Activated gamma-delta T cell treated with Interleukin-2 at 50 U/mL for 16 hours (primary cell): ENCODE results near the gene CSPG4.
"Not testable (repeated sequence)": the region's sequence is repeated elsewhere in the genome, so short reads cannot be mapped to it uniquely, and the experiment has no call there.

Source experiments
- DNase-seq: peaks from one replicate; pipeline ENCODE4 v3.0.0-alpha.2; 2020

The CSPG4 gene

DNA sequence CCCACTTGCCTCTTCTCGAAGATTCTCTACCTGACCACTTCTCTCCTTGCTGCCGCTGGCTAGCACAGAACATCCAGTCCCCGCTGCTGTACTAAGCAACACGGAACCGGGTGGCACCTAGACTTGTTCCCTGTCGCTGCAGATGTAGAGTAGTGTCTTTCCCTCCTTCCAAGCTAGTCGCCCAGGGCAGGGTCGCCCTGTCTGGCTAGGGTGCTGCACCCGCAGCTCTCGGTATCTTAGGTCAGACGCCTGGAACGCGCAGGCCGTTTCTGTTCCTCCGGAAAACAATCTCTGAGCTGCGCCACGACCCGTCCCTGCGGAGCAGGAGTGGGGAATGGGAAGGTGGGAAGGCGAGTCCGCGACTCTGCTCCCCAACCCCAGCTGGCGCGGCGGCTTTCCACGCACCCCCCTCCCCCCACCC, 65.7 kb downstream of the CSPG4 start:
- peak; percentile 6 for DNase-seq

DNA sequence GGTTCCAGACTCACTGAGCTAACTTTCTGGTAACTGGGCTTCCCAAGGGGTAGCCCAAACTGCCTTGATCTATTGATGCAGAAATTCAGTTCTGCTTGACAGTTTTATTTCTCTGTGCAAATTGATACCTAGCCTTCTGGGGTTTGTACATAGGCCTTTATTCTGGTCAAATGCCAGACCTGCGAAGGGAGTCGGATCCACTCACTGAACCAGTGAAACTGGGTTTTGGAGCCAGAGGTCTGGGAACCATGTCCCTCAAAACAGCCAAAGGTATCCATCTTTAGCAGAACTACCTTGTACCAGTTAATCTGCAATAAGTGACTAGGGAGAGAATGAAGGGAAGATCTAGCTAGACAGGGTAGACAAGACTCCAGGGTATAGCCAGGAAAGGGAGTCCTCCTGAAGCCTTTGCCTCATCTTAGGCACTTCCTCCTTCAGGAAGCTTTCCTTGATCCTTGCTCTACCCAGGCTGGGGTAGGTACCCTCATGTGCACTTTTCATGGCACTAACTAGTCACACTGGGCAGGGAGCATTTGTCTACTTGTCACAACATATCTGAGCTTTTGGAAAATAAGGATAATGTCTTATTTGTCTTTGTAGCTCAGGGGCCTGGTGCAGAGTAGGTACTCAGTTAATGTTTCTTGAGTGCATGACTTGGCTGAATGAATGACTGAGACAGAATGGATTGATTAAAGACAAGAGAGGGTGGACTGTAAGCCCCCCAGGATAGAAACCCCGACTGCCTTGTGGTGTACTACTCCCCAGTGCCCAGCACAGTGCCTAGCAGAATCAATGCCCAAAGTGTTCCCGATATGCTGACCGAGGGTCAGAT, 66.3 kb downstream of the CSPG4 start:
- no peak for DNase-seq

DNA sequence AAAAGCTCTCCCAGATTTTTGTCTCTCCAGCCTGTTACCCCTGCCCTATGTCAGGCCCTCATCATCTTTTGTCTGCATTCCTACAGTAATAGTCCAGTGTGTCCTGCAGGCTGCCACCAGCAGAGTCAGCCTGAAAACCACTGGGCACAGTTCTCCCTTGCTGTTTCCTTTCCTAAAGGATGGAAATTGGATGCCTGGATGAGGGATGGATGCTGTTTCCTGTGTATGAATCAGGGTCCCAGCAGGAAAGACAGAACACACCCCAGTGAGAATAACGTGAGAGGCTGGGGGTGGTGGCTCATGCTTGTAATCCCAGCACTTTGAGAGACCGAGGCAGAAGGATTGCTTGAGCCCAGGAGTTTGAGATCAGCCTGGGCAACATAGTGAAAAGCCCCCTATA, 68.3 kb downstream of the CSPG4 start:
- DNase-seq = no peak

DNA sequence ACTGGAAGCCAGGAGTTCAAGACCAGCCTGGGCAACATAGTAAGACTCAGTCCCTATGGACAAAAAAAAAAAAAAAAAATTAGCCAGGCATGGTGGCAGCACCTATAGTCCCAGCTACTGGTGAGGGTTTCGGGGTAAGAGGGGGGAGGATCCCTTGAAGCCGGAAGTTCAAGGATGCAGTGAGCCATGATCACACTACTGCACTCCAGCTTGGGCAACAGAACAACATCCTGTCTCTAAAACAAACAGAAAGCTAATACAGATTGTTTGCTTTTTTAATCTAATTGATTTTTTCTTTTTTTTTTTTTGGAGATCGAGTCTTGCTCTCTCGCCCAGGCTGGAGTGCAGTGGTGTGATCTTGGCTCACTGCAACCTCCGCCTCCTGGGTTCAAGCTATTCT, 71.0 kb downstream of the CSPG4 start:
- DNase-seq = no peak

DNA sequence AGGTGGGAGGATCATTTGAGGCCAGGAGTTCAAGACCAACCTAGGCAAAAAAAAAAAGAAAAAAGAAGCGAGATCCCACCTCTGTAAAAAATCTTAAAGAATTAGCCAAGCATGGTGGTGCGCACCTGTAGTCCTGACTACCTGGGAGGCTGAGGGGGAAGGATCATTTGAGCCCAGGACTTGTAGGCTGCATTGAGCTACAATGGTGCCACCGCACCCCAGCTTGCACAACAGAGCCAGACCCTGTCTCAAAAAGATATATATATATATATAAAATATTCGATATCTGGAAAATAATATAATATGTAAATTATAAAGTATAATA, 71.5 kb downstream of the CSPG4 start:
- no peak for DNase-seq

DNA sequence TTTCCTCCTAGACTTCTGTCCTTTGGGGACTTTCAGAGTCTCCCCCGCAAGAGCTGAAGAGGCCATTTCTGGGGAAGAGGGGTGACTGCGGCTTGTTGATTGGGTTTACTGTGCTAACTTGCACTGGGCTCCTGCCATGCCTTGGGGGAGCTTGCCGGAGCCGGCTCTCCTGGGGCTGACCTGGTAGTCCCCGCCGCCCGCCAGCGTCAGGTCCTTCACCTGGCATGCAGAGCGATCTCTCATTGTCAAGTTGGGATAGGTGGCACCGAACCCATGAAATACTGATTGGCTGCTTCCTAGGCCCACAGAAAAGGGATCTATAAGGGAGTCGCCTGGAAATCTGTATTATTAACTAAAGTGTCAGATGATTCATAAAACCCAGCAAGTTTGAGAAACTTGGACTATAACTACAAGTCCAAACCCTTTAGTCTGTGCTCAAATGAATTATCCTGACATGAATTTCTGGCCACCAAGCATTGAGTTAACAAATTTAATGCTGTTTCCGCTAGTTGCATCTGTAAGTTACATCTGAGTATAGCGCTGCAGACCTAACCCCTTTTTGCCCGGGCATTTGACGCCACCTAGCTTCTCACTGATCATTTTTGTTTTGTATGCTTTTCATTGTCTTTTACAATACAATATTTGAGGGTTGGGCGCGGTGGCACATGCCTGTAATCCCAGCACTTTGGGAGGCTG, 72.0 kb downstream of the CSPG4 start:
- DNase-seq = peak; percentile 52

DNA sequence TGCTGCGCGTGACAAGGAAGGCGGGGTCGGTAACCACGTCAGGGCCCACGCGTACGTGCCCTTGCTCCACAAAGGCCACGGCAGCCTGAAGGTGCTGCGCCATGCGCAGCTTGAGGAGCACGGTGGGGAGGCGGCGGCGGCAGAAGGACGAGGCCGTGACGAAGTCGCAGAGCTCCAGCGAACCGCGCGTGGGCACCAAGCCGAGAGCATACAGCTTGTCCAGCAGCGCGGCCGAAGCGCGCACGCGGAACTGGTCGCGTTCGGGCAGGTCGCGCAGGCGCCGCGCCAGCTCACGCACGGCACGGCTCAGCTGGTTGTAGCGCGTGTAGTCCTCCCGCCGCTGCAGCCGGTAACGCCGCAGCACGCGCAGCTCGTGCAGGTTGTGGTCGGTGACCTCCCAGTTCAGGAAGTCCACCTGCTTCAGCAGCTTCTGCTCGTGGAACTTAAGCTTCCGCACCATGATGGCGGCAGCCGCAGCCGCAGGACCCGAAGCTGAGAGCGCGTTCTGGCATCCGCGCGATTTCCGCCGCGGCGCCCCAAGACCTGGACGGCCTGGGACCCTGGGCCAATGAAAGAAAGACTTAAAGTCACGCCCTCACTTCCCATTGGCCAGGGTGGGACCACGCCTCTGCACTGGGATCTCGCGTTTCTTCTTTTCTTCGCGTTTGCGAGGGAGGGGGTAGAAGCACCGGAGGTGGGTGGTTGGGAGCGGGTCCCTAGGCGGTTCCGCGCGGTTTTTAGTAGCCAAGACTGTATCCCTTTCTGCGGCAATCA, 72.8 kb downstream of the CSPG4 start, which contains the start of gene IMP3:
Gene IMP3 (minus strand): TSS at position 516 of the 774 bp plus-strand sequence. CDS start 56 bp downstream, at position 460.
- DNase-seq = peak; percentile 92

DNA sequence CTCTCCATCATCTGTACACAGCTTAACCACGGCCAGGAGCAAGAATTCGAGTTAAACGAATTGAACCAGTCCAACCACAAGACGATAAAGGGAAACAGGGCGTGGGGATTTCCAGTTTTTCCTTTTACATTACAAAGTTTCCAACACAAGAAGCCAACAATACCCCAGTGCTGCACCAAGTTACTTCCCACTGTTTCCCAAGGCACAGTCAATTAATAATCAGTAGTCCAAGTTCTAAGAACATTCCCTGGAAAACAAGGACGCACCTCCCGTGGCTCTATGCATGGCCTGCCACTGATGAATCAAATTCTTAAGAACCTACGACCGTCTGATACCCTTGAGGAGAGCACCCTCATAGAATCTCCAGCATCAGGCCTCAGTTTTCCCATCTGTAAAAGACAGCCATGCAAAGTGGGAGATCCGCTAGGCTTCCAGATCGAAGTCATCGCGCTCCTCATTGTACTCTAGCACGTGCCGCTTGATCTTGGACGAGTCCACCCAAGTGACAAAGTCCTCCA, 73.4 kb downstream of the CSPG4 start:
- no peak for DNase-seq

DNA sequence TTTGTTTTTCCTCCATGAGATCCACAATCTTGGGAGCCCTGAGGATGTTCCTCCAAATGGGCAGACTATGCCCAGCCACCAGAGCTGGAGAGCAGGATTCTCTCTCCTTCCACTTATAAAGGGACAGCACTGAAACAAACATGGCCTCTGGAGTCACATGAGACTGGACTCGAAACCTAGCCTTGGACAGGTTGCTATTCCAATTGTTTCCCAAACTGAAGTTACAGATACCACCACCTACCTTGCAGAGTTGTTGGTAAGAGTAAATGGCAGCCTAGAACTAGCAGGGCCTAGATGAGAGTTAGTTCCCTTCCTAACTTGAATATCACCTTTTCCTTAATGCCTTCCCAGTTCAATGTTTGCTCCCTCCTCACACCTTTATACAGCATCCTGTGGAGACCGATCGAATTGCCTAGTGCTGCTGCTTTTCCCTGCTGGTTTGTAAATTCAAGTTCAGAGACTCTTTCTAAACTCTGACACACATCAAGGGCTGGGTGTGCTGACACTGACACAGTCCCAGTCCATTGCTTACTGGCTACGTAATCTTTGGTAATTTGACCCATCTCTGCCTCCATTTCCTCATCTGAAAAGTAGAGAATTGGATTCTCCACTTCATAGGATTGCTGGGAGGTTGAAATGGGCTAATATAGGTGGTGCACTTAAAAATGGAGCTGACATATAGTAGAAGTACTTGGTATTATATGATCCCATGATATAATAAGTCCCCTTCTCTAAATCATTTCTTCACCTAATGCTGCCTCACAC, 75.2 kb downstream of the CSPG4 start:
- DNase-seq = no peak

DNA sequence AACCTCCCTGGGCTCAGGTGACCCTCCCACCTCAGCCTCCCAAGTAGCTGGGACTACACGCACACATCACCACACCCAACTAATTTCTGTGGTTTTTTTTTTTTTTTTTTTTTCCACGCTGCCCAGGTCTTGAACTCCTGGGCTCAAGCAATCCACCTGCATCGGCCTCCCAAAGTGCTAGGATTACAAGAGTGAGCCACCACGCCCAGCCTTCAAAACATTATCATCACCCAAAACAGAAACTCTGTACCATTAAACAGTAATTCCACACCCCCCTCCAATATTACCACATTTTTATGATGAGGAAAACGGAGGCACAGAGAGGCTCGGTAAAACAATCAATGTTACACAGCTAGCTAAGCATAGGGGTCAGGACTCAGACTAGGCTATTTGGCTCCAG, 76.6 kb downstream of the CSPG4 start:
- no peak for DNase-seq

DNA sequence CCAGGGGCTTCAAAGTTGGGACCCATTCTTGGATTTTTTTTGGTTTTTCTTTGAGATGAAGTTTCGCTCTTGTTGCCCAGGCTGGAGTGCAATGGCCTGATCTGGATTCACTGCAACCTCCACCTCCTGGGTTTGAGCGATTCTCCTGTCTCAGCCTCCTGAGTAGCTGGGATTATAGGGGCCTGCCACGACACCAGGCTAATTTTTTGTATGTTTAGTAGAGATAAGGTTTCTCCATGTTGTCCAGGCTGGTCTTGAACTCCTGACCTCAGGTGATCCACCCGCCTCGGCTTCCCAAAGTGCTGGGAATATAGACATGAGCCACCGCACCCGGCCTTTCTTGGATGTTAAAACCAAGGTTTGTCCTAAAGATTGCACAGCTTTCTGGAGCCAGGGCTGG, 78.7 kb downstream of the CSPG4 start:
- DNase-seq = not testable (repeated sequence)

DNA sequence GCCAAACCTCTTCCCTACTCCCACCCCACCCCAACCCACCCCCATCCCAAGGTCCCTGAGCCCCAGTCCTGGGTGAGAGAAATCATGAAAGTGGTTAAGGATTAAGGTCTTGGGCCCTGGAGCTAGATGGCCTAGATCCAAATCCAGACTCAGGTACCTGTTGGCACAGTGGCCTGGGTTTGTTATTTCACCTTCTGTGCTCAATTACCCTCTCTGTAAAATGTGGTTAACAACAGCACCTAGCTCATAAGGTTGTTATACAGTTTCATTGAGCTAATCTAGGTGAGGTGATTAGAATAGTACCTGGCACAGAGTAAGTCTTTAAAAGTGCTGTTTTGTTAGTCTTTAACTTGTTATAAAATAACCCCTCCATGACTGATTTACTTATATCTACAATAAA, 80.7 kb downstream of the CSPG4 start:
- DNase-seq = no peak

DNA sequence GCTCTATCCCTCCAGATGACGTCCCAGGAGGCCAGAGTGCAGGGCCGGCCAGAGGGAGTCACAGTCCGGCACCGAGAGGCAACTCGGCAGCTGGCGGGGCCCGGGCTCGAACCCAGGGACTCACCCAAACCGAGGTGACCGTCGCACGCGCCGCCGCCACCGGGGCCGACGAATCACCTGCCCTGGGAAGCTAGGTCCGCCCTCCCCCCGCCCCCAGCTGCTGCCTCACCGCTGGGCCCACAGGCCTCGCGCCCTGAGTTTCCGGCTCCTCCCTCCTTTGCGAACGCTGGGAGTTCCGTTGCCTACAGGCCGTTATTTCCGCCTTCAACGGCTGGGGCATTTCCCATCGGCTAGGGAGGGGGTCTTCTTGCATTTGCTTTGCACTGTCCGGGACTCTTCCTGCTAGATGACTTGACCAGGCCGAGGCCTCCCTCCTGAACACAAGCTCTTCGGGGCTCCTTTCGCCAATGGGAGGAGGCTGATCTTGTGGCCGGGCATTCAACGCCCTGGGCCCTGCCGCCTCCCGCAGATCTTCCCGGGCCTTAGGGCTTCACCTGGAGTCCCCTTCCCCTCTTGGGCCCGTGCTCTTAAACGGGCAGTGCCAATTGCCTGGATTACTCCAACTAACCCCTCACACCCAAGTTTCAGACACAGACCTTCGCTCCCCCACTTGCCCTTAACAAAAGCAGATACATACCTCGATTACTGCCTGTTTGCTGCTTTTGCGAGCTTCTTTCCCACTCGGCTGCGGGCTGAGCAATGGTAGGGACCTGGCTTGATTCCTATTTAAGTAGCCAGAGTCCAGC, 86.9 kb downstream of the CSPG4 start, which contains the start of gene SNUPN:
Gene SNUPN (minus strand): TSS at position 184 of the 806 bp plus-strand sequence. CDS start 4,674 bp downstream, outside the sequence.
- peak; percentile 93 for DNase-seq
